GM21515 (cell line): ENCODE data around the gene MSI2.

Experiments used
- ATAC-seq: cut with Tn5 transposase; IDR thresholded peaks from one replicate; pipeline ENCODE4 v1.9.1; 2021; ENCODE audit not compliant: unreplicated experiment

The MSI2 gene

GRCh38 chr17:57363998-57364643, 107.8 kb downstream of the MSI2 start:
- ATAC-seq: no peak

GRCh38 chr17:57365420-57365819, 109.1 kb downstream of the MSI2 start:
- no peak for ATAC-seq

- ATAC-seq: no peak
Observed at GRCh38 chr17:57366177-57366557, 109.8 kb downstream of the MSI2 start.

- ATAC-seq: no peak
Observed at GRCh38 chr17:57366558-57367351, 110.4 kb downstream of the MSI2 start.

GRCh38 chr17:57368637-57369336, 112.5 kb downstream of the MSI2 start:
- ATAC-seq: no peak

GRCh38 chr17:57369509-57369945, 113.2 kb downstream of the MSI2 start:
- no peak for ATAC-seq

- ATAC-seq: no peak
Observed at GRCh38 chr17:57370037-57370581, 113.8 kb downstream of the MSI2 start.

GRCh38 chr17:57370619-57371018, 114.3 kb downstream of the MSI2 start:
- ATAC-seq: no peak

GRCh38 chr17:57372156-57372555, 115.8 kb downstream of the MSI2 start:
- ATAC-seq: no peak

- ATAC-seq: no peak
Observed at GRCh38 chr17:57373048-57373447, 116.7 kb downstream of the MSI2 start.

- no peak for ATAC-seq
Observed at GRCh38 chr17:57373756-57374155, 117.4 kb downstream of the MSI2 start.

GRCh38 chr17:57375040-57375769, 118.9 kb downstream of the MSI2 start:
- ATAC-seq: no peak

- ATAC-seq: no peak
Observed at GRCh38 chr17:57375770-57376225, 119.5 kb downstream of the MSI2 start.

GRCh38 chr17:57377094-57377493, 120.8 kb downstream of the MSI2 start:
- no peak for ATAC-seq

- no peak for ATAC-seq
Observed at GRCh38 chr17:57379237-57379894, 123.0 kb downstream of the MSI2 start.

- no peak for ATAC-seq
Observed at GRCh38 chr17:57379895-57380434, 123.6 kb downstream of the MSI2 start.

- ATAC-seq: no peak
Observed at GRCh38 chr17:57381498-57381897, 125.2 kb downstream of the MSI2 start.

- no peak for ATAC-seq
Observed at GRCh38 chr17:57384219-57384618, 127.9 kb downstream of the MSI2 start.

- ATAC-seq: no peak
Observed at GRCh38 chr17:57385975-57386374, 129.7 kb downstream of the MSI2 start.

- ATAC-seq: no peak
Observed at GRCh38 chr17:57387575-57387974, 131.3 kb downstream of the MSI2 start.
